IMR-90 (cell line): Measurements from ENCODE around the gene TNN.

Source experiments
- BHLHE40 ChIP-seq: fragments of 150-350 bp; IDR thresholded peaks from 2 replicates; pipeline ENCODE4 v1.6.1; 2016; ENCODE audit warnings: mild to moderate bottlenecking, low read depth, low read length
- CEBPB ChIP-seq: IDR thresholded peaks from 2 replicates; pipeline ENCODE4 v1.6.1; 2012; ENCODE audit warnings: low read depth, low read length, improper control_type of control experiment
- CHD1 ChIP-seq: IDR thresholded peaks from 2 replicates; pipeline ENCODE4 v1.6.1; 2012; ENCODE audit warnings: low read depth, low read length, improper control_type of control experiment
- CTCF ChIP-seq: conservative IDR thresholded peaks from 2 replicates; pipeline ENCODE4 v1.5.1; 2012; ENCODE audit warnings: mild to moderate bottlenecking, low read depth, low read length, improper control_type of control experiment
- ELK1 ChIP-seq: fragments of 150-350 bp; IDR thresholded peaks from 2 replicates; pipeline ENCODE4 v1.6.1; 2016; ENCODE audit warnings: low read depth, mild to moderate bottlenecking, low read length, moderate library complexity, borderline replicate concordance
- FOS ChIP-seq: fragments of 150-350 bp; IDR thresholded peaks from 2 replicates; pipeline ENCODE4 v1.6.1; 2016; ENCODE audit warnings: low read depth, low read length
- POLR2A ChIP-seq: IDR thresholded peaks from 2 replicates; pipeline ENCODE4 v1.6.1; 2012; ENCODE audit warnings: mild to moderate bottlenecking, low read depth, low read length
- RAD21 ChIP-seq: IDR thresholded peaks from 2 replicates; pipeline ENCODE4 v1.6.1; 2012; ENCODE audit warnings: low read length, improper control_type of control experiment
- RCOR1 ChIP-seq: IDR thresholded peaks from 2 replicates; pipeline ENCODE4 v1.6.1; 2012; ENCODE audit warnings: mild to moderate bottlenecking, low read length, improper control_type of control experiment; ENCODE audit not compliant: insufficient replicate concordance
- RFX5 ChIP-seq: IDR thresholded peaks from 2 replicates; pipeline ENCODE4 v1.8.0; 2012; ENCODE audit warnings: low read depth, mild to moderate bottlenecking, low read length, moderate library complexity
- USF2 ChIP-seq: fragments of 150-350 bp; IDR thresholded peaks from 2 replicates; pipeline ENCODE4 v1.6.1; 2017; ENCODE audit warnings: mild to moderate bottlenecking, antibody characterized with exemption, low read length, low read depth

GRCh38 chr1:175179837-175180590 is 112.4 kb downstream of the TNN start:
- TF ChIP-seq CTCF: no peak
- no peak for TF ChIP-seq POLR2A
- TF ChIP-seq FOS: no peak
- no peak for TF ChIP-seq BHLHE40
- TF ChIP-seq RAD21: no peak
- TF ChIP-seq RFX5: no peak
- TF ChIP-seq CHD1: no peak
- TF ChIP-seq ELK1: no peak
- no peak for TF ChIP-seq RCOR1
- no peak for TF ChIP-seq USF2
- TF ChIP-seq CEBPB: no peak
